ENCODE results near the gene GHRH.
A peak's percentile ranks its signal among the peaks of the same experiment; 100 is the strongest.

GHRH gene

DNA sequence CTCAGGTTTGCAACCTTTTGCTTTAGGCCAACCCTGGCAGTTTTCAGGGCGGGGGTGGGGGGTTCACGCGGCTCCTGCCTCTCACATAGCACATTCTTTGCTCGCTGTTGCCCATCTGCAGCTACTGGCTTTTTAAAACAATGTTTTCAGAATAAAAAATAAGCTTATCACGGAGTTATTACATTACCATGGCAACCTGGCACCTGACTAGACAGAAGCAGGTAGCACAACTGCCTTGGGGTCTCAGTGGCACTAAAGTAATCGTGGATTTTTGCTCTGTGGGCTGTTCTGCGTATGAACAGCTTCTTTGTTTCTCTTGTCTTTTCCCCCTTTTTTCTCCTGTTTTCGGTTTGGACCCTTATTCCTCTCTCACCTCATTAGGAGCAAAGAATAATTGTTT is 18.8 kb upstream of the GHRH start:
- H3K9ac ChIP-seq (ENCODE audit: low read depth, low read length) = no peak overlapping the region
- H3K4me1 ChIP-seq (ENCODE audit: insufficient read depth, low read length) = peaks cover 4% of the 10 kb centered on the region
- H3K9me3 ChIP-seq (ENCODE audit: control insufficient read depth, insufficient read depth, low read length) = no peaks in the 10 kb centered on the region
- no peaks in the 10 kb centered on the region for H3K36me3 ChIP-seq (ENCODE audit: insufficient read depth, low read length)

- no peaks in the 10 kb centered on the region for H3K36me3 ChIP-seq (ENCODE audit: insufficient read depth, low read length)
- peaks cover 4% of the 10 kb centered on the region for H3K4me1 ChIP-seq (ENCODE audit: insufficient read depth, low read length)
- no peak overlapping the region for H3K9ac ChIP-seq (ENCODE audit: low read depth, low read length)
- no peaks in the 10 kb centered on the region for H3K9me3 ChIP-seq (ENCODE audit: control insufficient read depth, insufficient read depth, low read length)
Observed at GRCh38 chr20:37279820-37280219, 18.2 kb upstream of the GHRH start.

GRCh38 chr20:37278966-37279590 is 17.5 kb upstream of the GHRH start:
- no peaks in the 10 kb centered on the region for H3K9me3 ChIP-seq (ENCODE audit: control insufficient read depth, insufficient read depth, low read length)
- no peak overlapping the region for H3K9ac ChIP-seq (ENCODE audit: low read depth, low read length)
- H3K4me1 ChIP-seq (ENCODE audit: insufficient read depth, low read length) = peaks cover 4% of the 10 kb centered on the region
- no peaks in the 10 kb centered on the region for H3K36me3 ChIP-seq (ENCODE audit: insufficient read depth, low read length)

GRCh38 chr20:37277253-37277593 is 15.6 kb upstream of the GHRH start:
- H3K9me3 ChIP-seq (ENCODE audit: control insufficient read depth, insufficient read depth, low read length) = no peaks in the 10 kb centered on the region
- H3K9ac ChIP-seq (ENCODE audit: low read depth, low read length) = no peak overlapping the region
- H3K4me1 ChIP-seq (ENCODE audit: insufficient read depth, low read length) = no peaks in the 10 kb centered on the region; the same call in 1 of the 2 replicates
- H3K36me3 ChIP-seq (ENCODE audit: insufficient read depth, low read length) = no peaks in the 10 kb centered on the region

DNA sequence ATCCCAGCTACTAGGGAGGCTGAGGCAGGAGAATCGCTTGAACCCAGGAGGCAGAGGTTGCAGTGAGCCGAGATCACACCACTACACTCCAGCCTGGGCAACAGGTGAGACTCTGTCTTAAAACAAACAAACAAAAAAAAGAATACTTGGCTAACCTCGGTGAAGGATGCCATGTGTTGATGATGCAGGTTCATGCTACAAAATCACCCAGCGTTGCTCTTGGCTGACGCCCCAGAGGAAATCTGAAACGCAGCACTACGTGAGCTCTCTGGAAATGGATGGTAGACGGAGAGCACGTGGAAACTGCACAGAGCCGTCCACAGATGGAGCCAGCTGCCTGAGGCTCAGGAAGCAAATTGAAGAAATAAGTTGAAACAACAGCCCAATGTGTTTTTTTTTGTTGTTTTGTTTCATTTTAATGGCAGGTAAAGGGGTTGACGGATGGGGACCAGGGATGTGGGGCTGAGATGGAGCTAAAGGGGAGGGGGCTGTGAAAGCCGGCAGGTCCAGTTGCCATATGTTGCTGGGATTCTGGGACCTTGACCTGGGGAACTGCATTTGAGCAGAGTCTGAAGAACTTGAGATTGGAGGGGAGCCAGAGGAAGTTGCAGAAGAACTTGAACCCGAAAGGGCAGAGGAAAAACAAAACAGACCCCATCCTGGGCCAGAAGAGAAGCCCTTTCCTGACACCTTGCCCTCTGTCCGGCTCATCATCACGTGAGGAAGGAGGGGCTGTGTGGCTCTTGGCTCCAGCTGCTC is 15.1 kb upstream of the GHRH start:
- H3K9ac ChIP-seq (ENCODE audit: low read depth, low read length) = no peak overlapping the region
- no peaks in the 10 kb centered on the region for H3K9me3 ChIP-seq (ENCODE audit: control insufficient read depth, insufficient read depth, low read length)
- H3K4me1 ChIP-seq (ENCODE audit: insufficient read depth, low read length) = no peaks in the 10 kb centered on the region; the same call in 1 of the 2 replicates
- H3K36me3 ChIP-seq (ENCODE audit: insufficient read depth, low read length) = no peaks in the 10 kb centered on the region

DNA sequence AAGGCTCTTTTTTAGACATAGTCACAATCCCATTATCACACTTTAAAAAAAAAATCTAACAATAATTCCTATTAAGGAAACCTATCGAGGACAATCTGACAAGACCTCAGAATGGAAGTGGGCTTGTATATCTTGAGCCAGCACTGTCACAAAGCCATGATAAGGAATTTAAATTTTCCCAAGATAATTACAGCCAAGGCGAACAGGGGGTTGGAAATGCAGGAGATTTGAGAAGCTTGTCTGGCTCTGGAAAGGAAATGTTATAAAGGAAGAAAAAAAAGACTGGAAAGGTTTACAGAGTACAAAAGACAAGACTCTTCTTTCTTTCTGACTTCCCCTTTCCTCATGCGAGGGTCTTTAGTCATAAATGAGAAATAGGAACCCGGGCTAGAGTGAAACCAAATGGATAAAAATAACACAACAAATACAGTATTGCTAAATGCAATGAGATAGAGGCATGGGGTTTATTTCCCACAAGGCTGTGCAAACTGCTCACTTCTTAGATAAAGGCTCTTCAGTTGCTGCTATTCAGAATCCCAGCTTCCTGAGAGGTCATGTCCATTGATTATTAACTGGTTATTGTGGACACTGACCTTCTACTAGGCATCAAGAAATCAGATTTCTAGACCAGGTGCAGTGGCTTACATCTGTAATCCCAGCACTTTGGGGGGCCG is 13.4 kb upstream of the GHRH start:
- no peaks in the 10 kb centered on the region; the same call in 1 of the 2 replicates for H3K4me1 ChIP-seq (ENCODE audit: insufficient read depth, low read length)
- no peaks in the 10 kb centered on the region for H3K36me3 ChIP-seq (ENCODE audit: insufficient read depth, low read length)
- H3K9me3 ChIP-seq (ENCODE audit: control insufficient read depth, insufficient read depth, low read length) = peaks cover 4% of the 10 kb centered on the region; the same call in 1 of the 2 replicates
- H3K9ac ChIP-seq (ENCODE audit: low read depth, low read length) = no peak overlapping the region

GRCh38 chr20:37273988-37274387 is 12.4 kb upstream of the GHRH start:
- H3K36me3 ChIP-seq (ENCODE audit: insufficient read depth, low read length) = no peaks in the 10 kb centered on the region
- H3K9me3 ChIP-seq (ENCODE audit: control insufficient read depth, insufficient read depth, low read length) = peaks cover 6% of the 10 kb centered on the region; the same call in 1 of the 2 replicates
- no peak overlapping the region for H3K9ac ChIP-seq (ENCODE audit: low read depth, low read length)
- H3K4me1 ChIP-seq (ENCODE audit: insufficient read depth, low read length) = no peaks in the 10 kb centered on the region

GRCh38 chr20:37271421-37271768 is 9.8 kb upstream of the GHRH start:
- Histone ChIP-seq H3K9me3 (ENCODE audit: control insufficient read depth, insufficient read depth, low read length) (peaks cover 6% of the 10 kb centered on the region; the same call in 1 of the 2 replicates), H3K36me3 (ENCODE audit: insufficient read depth, low read length) (no peaks in the 10 kb centered on the region), H3K9ac (ENCODE audit: low read depth, low read length) (no peak overlapping the region), H3K4me1 (ENCODE audit: insufficient read depth, low read length) (peaks cover 16% of the 10 kb centered on the region)

DNA sequence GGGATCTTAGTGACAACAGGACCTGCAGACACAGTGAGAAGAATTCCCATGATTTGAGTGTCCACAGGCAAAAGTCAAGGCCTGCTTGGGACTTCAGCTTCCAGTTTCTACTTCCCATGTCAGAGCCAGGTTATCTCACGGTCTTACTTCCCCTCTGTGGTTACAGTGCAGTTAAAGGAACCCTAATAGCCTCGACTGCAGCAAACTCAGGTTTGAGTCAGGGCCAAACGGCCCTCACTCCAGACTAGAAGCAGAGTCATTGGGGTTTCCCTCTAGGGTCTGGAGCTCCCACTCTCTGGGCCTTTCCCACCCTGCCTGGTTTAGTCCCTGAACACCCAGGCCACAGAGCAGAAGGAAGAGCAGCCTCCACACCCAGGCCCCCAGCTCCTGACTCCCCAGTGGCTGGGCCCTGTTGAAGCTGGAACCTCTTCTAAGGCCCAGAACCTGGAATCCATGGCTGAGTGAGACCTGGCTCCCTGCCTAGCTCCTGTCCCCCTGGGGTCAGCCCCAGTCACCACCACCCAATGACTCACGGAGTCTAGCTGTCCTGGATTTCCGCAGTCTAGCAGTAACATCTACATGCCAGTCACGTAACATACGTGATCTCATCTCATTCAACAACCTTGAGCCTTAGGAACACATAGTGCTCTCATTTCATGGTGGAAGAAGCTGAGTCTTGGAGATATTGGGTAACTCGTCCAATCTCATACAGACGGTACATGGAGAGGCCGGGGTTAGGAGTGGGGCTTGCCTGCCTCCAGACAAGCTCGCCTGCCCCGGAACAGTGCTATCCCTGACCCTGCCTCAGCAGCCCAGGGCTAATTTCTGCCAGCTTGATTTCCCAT is 9.2 kb upstream of the GHRH start:
- peaks cover 16% of the 10 kb centered on the region for H3K4me1 ChIP-seq (ENCODE audit: insufficient read depth, low read length)
- no peak overlapping the region for H3K9ac ChIP-seq (ENCODE audit: low read depth, low read length)
- H3K36me3 ChIP-seq (ENCODE audit: insufficient read depth, low read length) = no peaks in the 10 kb centered on the region
- peaks cover 6% of the 10 kb centered on the region; the same call in 1 of the 2 replicates for H3K9me3 ChIP-seq (ENCODE audit: control insufficient read depth, insufficient read depth, low read length)

DNA sequence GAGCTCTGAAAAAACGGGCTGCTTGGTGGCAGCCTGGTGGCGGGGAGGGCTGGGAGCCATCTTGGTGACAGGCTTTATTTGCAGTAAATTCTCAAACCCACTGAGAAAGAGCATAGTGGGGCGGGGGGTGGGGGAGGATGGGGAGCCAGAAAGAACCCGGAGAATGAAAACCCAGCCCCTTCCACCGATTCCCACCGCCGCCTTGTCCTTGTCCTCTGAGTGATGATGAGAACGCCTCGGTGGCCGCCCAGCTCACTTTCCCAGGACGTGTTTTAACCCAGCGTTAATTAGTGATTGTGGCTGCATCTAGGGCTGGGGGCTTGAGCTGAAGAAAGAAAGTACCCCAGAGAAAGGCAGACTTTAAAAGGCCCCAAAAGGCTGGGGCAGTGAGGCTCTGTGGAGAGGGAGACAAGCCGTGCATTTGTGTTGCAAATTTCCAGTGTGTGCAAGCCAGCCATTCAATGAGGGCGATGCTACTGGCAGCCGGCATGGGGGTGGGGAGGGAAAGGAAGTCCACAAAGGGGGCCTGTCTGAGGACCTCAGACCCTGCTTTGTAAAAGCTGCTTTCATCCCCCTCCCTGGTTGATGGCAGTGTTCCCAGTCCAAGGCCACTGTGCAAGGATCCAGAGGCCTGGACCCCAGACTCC is 6.2 kb upstream of the GHRH start:
- Histone ChIP-seq H3K36me3 (ENCODE audit: insufficient read depth, low read length) (no peaks in the 10 kb centered on the region), H3K4me1 (ENCODE audit: insufficient read depth, low read length) (peaks cover 16% of the 10 kb centered on the region), H3K9ac (ENCODE audit: low read depth, low read length) (peak overlapping the region; percentile 32), H3K9me3 (ENCODE audit: control insufficient read depth, insufficient read depth, low read length) (peaks cover 6% of the 10 kb centered on the region; the same call in 1 of the 2 replicates)

DNA sequence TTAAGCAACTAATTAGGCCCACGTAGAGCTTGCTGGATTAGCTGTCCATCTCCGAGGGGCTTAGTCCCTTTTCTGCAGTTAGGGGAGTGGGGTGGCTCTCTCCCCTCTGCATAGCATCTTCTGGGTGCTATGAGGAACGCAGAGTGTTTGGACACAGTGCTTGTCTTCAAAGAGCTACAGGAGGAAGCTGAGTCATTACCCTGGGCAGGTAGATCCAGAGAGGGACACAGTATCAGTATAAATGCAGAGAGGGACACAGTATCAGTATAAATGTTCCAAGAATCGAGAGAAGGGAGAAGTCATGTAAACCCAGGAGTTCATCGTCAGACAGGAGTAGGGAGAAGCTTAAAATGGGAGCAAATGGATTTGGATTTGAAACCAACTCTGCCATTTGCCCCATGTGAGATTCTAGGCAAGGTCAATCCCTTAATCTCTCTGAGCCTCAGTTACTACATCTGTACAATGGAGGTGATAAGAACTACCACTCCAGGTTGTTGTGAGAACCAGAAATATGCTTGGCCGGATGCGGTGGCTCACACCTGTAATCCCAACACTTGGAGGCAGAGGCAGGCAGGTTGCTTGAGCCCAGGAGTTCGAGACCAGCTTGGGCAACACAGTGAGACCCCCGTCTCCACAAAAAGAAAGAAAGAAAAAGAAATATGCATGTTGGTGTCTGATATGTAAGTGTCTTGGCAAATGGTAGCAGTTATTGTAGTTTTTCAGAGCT is 5.5 kb upstream of the GHRH start:
- peaks cover 16% of the 10 kb centered on the region for H3K4me1 ChIP-seq (ENCODE audit: insufficient read depth, low read length)
- no peak overlapping the region for H3K9ac ChIP-seq (ENCODE audit: low read depth, low read length)
- peaks cover 6% of the 10 kb centered on the region; the same call in 1 of the 2 replicates for H3K9me3 ChIP-seq (ENCODE audit: control insufficient read depth, insufficient read depth, low read length)
- no peaks in the 10 kb centered on the region for H3K36me3 ChIP-seq (ENCODE audit: insufficient read depth, low read length)

- H3K4me1 ChIP-seq (ENCODE audit: insufficient read depth, low read length) = peaks cover 16% of the 10 kb centered on the region
- H3K9ac ChIP-seq (ENCODE audit: low read depth, low read length) = no peak overlapping the region
- H3K36me3 ChIP-seq (ENCODE audit: insufficient read depth, low read length) = no peaks in the 10 kb centered on the region
- peaks cover 3% of the 10 kb centered on the region; the same call in 1 of the 2 replicates for H3K9me3 ChIP-seq (ENCODE audit: control insufficient read depth, insufficient read depth, low read length)
Observed at GRCh38 chr20:37265152-37265551, 3.5 kb upstream of the GHRH start.

GRCh38 chr20:37263686-37264085 is 2.1 kb upstream of the GHRH start:
- Histone ChIP-seq H3K9me3 (ENCODE audit: control insufficient read depth, insufficient read depth, low read length) (no peaks in the 10 kb centered on the region), H3K9ac (ENCODE audit: low read depth, low read length) (no peak overlapping the region), H3K36me3 (ENCODE audit: insufficient read depth, low read length) (no peaks in the 10 kb centered on the region), H3K4me1 (ENCODE audit: insufficient read depth, low read length) (peaks cover 25% of the 10 kb centered on the region)
